ENCODE data around the gene RAD21L1.

The RAD21L1 gene

DNA sequence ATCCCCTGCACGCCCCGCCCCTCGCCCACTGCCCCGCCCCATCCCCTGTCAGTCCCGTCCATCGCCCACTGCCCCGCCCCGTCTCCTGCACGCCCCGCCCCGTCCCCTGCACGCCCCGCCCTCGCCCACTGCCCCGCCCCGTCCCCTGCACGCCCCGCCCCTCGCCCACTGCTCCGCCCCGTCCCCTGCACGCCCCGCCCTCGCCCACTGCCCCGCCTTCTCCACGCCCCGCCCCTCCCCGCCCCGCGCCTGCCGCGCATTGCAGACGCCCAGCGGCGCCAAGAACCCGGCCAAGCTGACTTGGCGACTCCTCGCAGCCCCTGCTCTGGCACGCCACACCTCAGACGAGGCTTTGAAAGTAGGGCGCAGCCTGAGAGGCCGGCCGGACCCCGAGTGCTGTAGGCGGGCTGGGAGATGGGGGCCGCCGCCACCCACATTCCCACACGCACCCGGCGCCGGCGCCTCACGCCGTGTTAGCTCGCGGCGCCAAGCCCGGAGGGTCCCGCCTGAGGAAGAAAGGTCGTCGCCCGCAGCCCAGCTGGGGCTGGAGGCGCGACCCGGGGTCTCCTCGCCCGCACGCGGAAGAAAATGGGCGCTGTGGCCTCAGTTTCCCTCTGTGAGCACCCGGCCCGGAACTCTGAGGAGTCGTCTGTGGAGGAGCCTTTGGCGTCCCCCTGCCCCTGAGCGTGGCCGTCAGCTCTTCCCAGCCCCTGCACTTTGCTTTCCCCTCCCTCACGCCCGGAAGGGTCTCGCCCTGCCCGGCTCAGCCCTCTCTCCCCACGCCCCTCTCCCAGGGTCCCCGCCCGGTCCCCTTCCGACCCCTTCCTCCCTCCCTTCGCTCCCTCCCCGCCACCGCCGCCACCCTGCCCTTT lies at the start of gene RAD21L1:
TSS of gene RAD21L1 (plus strand) at position 262 of the 872 bp plus-strand sequence. CDS start 2,410 bp downstream, outside the sequence.
- peak in 47 of 51 donors; percentile 13 to 93 (median 62) for DNase-seq

DNA sequence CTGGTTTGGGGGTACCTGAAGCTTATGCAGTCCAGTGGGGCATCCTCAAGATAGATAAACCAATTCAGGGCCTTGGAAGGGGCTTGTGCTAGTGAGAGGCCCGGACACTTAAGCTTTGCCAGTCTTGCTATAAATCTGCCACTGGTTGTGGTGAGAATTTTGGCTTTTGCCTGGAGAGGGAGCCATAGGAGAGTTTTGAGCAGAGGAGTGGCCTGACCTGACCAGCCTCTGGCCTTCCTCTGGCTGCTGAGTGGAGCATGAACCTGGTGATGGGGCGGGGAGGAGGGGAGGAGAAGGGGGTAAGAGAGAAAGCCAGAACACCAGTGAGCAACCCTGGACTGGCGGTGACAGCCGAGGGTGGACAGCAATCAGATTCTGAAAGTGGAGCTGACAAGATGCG lies 48.2 kb upstream of the RAD21L1 start:
- DNase-seq = no peak

DNA sequence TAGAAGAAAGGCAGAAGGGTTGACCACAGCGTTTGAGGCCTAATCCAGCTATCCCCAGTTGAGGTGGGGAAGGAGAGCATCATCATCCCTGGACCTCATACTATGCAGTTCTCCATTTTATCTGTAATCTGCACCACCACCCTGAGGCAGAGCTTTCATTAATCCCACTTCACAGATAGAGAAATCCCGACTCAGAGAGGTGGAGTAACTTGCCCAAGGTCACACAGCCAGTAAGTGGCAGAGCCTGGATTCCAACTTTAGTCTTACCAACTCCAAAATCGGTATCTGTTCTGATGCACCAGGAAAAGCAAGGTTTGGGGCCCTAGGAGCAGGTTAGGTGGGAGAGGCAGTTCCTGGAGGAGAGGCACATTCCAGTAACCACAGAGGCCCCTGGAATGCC lies 47.7 kb upstream of the RAD21L1 start:
- no peak for DNase-seq

DNA sequence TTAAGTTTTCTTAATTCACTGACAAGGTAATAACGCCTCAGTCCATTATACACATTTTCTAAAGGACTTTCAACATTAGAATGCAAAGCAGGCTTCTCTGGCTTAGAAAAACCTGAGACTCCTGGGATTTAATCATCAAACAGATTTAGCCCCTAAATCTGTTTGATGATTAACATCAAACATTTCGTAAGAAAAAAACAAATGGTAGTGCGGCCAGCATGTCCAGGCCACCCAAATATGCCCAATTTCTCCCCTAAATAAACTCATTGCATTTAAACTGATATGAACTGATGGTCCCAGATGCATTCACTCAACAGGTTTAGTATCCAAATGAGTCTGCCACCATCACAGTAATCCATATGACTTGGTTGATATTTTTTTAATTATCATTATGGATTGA lies 47.2 kb upstream of the RAD21L1 start:
- DNase-seq = no peak

DNA sequence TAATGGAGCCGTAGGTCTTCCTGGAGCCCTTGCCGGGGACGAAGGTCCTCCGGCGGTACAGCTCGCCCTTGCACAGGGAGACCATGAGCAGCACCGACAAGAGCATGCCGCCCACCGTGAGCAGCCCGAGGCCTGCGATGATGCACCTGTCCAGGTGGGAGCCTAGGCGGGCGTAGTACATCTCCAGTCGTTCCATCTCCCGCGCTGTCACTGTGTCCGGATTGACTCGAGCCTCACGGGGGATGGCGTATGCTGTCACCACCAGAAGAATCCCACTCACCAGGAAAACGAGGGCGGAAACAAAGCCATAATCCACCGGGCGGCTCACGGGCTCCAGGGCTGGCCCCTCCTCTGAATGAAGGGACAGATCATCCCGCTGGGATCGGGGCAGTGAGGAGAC lies 44.9 kb upstream of the RAD21L1 start:
- no peak for DNase-seq

DNA sequence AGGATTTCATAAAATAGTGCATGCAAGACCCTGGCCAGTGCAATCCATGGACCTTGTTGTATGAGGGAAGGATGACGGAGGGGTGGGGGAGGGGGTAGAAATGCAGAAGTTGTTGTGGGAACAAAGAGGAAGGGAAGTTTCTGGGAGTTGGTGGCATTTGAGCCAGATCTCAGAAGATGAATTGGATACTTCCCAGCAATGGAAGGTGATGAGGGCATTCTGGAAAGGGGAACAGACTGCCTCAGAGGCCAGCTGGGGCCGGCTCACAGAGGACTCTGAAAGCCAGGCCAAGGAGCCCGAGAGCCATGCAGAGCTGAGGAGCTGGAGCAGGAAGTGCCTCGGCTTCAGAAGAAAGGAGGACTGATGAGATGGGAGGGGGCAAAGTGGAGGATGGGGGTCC lies 43.7 kb upstream of the RAD21L1 start:
- no peak for DNase-seq

DNA sequence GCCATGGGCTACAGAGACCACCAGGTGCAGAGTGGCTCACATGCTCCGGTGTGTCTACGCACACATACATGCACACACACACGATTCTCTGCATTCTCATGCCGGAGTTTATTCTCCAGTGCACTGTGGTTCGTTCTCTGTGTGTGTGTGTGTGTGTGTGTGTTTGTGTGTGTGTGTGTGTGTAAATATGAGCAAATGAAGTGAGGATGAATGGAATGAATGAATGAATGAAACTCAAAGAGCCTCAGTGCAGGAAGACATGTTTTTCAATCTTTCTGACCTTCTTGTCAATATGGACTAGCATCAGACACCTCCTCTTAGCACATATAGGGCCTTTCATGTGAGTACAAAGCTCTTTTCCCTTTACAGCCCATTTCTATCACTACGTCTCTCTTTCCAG lies 42.7 kb upstream of the RAD21L1 start:
- DNase-seq = no peak

DNA sequence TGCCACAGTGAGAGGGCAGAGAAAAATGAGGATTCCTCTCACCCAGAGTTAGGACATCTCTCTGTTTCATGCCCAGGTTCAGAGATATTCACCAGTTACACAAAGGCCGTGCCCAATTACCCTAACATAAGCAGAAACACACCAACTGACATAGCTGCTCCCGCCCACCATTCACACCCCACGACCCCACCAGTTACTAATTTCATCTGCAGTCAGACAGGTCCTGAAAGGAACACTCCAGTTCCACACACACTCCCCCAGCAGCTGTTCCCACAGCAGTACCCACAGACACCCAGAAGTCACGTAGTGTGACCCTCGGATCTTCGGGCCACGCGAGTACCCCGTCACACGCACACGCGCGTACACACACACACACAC lies 41.6 kb upstream of the RAD21L1 start:
- DNase-seq = no peak

DNA sequence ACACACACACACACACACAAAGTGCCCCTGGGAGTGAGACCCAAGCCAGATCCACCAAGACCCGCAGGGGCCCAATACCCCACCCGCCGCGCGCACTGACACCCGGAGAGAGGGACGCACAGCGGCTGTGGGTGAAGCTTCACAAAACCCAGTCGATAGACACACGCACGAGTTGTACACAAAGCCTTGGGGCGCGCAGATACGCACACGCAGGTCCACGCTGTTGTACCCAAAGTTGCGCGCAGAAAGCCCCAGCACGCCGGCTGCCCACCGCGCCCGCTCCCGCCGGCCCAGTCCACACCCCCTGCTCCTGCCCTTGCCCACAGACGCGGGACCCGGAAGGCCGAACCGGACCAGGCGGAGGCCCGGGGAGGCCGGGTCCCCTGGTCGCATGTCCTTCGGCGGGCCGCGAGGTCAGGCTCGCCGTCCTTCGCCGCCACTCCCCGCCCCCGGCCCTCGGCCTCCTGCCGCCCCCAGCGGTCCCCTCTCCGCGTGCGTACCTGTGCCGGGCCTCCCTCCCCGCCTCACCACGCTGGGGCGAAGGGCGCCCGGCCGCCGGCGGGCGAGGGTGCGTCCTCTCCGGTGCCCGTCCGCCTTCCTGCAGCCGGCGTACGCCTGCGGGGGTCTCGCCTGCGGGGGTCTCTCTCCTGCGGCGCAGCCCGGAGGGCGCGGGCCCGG lies 41.1 kb upstream of the RAD21L1 start, which contains the start of gene TMEM74B:
TSS of gene TMEM74B (minus strand) at position 344 of the 678 bp plus-strand sequence. CDS start 1,180 bp downstream, outside the sequence.
- peak in 4 of 51 donors; percentile 9 to 28 (median 17) for DNase-seq

DNA sequence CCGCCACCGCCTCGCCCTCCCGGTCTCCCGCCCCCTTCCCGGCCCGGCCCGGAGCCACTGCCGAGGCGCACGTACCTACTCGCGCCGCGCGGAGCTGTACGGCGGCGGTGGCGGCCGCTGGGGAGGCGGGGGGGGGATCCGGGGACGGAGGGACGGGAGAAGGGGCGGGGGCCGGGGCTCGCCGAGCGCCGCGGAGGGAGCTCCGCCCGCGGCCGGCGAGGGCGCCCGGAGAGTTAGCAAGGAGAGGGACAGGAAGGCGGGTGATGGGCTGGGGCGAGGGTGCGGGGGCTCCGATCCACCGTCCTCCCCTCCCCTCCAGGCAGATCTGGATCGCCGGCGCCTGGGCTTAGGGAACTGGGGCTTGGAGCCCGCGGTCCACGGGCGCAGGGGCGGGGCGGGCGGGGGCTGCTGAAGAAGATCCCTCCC lies 40.5 kb upstream of the RAD21L1 start:
- DNase-seq = peak in 2 of 51 donors; percentile 10 to 28

DNA sequence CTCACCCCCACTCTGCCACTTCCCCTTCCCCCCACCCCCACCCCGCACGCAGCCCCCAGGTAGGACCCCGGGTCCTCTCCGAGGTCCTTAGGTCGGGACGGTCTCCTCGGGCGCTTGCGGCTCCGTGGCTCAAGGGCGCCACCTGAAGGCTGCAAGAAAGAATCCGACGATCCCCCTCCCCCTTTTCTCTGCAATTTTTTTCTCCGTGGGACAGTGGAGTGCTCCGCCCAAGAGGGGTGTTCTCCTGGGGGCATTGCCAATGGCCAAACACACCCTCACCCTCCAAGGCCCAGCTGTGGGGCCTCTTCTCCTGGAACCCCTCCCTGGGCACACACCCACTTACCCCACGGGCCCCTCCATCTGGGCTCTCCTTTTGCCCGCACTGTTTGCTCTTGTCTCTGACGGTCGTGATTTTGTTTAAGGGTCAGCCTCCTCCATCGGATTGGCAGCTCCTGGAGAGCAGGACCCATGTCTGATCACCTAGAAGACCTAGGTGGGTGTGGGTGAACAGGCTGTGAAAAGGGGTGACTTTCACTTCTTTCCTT lies 40.0 kb upstream of the RAD21L1 start:
- peak in 8 of 51 donors; percentile 7 to 27 (median 22) for DNase-seq

DNA sequence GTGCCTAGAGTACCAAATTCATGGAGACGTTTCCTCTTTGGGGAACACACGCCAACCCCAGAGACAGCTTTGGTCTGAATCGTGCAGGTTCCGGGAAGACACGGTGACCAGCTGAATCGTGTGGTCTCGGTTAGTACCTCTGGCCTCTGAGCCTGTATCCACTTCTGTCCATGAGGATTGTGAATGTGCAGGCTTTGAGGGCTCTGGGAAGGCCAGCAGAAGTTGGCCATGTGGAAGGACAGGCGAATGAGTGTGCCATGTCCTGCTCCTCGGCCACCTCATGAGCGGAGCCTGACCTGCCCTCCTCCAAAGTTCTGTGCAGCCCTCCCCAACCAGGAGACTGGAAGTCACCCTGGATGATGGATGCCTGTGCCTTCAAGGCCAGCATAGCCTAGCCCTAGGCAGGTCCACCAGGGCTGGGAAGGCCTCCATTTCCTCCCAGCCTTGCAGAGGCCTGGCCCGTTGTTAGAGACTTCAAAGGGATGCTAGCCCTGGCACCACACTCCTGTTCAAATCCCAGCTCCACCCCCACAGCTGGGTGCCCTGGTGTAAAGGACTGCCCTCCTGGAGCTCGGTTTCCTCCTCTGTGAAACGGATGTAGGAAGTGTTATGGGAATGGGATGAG lies 39.4 kb upstream of the RAD21L1 start:
- no peak for DNase-seq

DNA sequence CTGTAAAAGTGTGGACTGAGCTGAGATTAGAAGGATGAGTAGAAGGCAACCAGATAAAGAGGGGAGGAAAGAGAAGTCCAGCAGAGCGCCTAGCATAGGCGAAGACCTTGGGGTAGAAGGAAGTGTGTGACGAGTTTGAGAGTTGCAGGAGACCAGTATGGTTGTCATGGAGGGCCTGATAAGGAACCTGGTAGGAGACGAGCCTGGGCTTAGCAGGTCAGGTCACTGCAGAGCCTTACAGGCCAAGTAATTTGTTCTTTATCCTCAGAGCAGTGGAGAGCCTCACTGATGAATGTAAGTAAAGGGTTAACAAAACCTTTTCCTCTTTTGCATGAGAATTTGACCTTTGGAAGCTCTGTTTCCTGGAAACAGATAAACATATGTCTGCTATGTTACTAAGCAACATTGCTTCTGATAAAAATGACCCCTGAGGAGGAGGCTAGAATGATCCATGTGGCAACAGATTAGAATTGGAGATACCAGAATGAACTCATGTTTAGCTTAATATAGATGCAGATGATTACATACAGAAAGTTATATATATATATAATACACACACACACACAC lies 38.2 kb upstream of the RAD21L1 start:
- DNase-seq = no peak

DNA sequence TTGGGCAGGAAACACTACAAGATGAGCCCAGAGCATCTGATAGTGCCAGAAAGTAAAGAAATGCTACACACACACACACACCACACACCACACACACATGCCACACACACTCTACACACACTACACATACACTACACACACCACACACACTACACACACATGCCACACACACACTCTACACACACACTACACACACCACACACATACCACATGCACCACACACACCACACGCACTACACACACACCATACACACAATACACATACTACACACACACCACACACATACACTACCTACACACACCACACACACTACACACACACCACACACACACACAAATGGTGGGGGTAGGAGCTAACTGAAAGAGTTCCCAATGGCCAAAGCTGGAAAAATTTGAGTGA lies 37.5 kb upstream of the RAD21L1 start:
- no peak for DNase-seq

DNA sequence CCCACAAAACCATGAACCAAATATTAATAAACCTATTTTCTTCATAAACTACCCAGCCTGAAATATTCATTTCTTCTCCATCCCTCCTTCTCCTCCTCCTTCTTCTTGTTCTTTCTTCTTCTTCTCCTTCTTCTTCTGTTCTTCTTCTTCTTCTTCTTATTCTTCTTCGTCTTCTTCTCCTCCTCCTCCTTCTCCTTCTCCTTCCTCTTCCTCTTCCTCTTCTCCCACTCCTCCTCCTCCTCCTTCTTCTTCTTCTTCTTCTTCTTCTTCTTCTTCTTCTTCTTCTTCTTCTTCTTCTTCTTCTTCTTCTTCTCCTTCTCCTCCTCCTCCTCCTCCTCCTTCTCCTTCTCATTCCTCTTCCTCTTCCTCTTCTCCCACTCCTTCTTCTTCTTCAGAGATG lies 36.0 kb upstream of the RAD21L1 start:
- no peak for DNase-seq

DNA sequence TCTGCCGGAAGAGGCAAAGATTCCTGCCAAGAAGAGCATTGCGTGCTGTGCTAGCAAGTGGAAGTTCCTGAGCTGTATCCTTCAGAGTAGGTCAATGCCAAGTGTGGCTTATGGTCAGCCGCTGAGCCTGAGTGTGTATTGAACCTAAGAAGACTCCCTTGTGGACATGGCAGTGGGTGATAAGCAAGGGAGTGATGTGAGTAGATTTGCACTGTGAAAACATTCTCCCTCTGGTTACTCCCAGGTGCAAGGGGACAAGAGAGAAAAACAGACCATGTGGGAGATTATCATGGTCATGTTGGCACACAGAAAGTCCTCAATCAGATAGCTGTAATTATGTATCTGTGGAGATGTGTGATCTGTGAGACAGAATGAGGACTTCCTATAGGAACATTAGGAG lies 35.0 kb upstream of the RAD21L1 start:
- DNase-seq = no peak

DNA sequence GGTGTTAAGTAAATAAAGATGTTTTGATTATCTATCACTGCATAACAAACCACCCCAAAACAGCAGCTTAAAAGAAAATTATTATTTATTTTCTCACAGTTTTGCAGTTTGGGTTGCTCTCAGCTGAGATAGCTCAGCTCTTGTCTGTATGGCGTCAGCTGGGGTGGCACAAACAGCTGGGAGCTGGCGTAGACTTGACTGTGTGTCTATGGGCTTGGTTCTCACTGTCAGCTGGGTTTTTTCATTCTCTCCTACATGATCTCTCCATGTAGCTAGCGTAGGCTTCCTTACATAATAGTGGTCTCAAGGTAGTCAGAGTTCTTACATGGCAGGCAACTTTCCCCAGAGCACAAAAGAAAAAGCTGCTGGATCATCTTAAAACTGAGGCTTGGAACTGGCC lies 34.5 kb upstream of the RAD21L1 start:
- no peak for DNase-seq

DNA sequence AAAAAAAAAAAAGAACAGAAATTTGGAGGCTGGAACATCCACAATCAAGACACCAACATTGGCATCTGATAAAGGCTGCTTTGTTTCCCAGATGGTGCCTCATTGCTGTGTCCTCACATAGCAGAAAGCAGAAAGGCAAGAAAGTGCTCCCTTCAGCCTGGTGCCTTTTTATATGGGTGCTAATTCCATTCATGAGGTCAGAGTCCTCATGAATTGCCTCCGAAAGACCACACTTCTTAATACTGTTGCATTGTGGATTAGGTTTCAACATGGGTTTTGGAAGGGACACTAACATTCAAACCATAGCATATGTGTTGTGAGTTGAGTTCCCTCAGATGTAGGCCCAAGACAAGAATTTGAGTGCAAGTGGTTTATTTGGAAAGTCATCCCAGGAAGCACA lies 30.6 kb upstream of the RAD21L1 start:
- no peak for DNase-seq

DNA sequence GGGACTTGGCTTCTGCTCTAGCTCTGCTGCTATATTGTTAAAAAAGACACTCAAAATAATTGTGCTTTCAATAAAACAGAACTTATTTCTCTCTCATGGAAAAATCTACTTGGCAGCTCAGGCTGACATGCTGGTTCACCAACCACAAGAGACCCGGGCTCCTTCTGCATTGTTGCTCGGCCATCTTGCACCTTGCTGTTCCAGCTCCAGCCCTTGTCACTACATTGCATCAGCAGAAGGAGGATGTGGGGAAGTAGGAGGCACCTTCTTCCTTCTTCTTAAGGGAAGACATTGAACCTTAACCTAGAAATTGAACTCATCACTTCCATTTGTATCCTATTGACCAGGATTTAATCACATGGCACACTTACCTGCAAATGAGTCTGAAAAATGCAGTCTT lies 29.2 kb upstream of the RAD21L1 start:
- DNase-seq = no peak

DNA sequence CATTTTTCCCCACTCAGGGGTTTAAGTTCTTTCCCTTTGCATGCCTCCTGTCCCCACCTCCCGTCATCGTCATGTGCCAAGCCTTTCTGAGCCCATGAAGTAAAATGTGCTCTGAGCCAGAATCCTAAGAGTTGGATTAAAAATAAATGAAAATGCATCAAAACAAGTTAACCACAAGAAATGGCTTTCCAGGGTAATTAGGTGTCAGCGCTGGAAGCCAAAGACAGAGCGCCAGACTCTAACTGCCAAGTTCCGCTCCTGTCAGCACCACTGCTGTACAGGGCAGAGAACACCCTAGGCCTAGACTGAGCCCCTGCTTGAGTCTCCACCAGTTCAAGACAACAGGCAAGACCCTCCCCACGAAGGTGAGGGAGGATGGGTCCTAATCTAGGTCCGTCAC lies 28.0 kb upstream of the RAD21L1 start:
- no peak for DNase-seq

DNA sequence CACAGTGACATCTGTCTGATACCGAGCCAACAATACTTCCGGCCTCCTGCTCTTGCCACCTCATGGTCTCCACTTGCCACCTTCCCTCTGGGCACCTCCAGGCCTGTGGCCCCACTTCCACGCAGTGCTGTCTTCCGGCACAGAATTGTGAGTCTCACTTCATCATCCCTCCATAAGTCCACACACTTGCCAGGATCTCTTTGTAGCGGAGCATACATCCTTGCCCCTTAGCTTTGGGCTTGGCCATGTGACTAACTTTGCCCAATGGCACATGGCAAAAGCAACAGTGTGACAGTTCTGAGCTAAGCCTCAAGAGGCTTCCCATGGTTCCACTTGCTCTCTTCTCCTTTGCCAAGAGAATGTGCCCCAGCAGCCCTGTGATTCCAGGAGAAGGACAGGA lies 27.1 kb upstream of the RAD21L1 start:
- DNase-seq = no peak

Measured in hypothalamus (tissue), 51 donors.